GM18861 (cell line): ENCODE results near the gene TGM2.

ENCODE experiments used
- ATAC-seq: cut with Tn5 transposase; IDR thresholded peaks from one replicate; pipeline ENCODE4 v1.9.1; 2021; ENCODE audit not compliant: unreplicated experiment

The TGM2 gene

DNA sequence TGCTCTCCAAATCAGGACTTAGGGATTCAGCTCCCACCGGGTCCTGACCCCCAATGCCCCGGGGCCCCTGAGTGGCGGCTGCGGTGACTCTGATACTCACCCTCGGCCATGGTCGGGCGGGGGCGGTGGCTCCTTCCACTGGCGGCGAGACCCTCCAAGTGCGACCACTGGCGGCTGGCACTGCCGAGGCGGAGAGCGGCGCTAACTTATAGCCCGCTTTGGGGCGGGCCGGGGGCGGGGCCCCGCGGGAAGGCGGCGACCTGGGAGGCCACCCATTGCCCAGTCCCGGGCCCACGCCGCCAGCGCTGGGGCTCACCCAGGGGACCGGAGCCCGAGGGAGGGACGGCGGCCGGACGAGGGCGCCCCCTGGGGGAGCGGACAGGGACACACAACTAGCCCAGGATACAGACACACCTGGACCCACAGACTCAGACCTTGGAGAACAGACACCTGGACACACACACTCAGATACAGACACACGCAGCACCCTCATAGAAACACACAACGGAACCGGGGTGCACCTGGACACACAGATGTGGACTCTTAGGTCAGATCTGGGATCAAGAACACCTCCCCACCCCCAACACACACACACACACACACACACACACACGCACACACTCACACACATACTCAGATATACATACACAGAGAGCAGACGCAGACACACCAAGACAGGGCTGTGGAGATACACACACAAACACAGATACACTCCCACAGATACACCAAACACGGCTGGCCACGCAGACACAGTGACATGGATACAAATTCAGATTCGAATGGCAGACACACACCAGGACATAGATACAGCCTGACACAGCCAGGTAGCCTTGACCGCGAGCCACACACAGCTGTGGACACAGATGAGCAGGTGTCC, at the start of gene TGM2:
TGM2 (minus strand) TSS at position 182 of the 877 bp plus-strand sequence; CDS start at position 110, 72 bp downstream.
- peak; percentile 84 for ATAC-seq

DNA sequence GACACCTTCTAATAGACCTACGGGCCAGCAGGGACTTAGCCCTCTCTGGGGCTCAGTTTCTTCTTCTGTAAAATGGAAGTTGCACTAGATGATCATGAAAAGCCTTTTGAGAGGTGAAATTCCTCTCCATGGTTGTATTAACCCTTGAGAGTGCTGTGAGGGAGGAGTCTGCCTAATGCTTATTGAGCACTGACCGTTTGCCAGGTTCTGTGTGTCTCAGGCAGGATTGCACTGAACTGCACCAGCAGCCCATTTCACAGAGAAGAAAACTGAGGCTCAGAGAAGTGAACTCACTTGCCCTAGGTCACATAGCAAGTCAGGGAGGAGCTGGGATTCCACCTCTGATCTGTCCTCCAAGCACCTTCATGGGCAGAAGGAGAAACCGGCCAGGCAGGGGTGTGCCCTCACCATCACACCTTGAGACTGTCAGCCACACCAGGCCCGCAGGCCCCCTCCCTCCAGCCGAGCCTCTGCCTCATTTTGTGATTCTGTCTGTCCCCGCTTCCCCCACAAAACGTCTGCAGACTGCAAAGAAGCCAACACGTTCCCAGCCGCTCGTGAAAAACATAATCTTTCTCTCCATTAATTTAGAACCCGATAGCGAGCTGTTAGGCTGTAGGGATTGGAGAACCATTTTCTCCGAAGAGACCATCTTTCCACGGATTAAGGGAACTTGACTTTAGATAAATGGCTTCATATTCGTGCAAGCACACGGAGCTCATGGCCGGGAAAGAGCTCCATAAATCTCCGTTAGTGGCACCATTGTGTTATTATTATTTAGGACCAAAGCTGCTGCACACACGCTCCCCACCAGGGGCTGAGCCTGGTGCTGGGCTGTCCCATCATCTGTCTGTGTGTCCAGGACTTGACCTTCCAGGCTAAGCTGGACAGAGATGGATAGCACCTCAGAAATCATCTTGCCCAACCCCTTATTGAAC, 49.5 kb upstream of the TGM2 start:
- no peak for ATAC-seq

DNA sequence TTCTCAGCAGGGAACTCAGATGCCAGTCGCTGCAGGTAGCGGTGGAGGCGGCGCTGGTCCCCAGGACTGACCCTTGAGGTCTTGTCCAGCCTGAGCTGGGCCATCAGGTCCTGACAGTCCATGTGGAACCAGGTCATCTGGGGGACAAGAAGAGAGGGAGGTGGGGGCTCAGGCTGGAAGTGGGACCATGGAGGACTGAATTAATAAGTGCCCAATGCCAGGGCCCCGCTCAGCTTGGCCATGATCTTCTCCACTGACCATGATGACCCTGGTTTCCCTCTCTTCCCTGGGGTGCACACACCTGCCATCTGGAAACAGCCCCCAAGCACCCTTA, 48.5 kb upstream of the TGM2 start:
- ATAC-seq, result no peak

DNA sequence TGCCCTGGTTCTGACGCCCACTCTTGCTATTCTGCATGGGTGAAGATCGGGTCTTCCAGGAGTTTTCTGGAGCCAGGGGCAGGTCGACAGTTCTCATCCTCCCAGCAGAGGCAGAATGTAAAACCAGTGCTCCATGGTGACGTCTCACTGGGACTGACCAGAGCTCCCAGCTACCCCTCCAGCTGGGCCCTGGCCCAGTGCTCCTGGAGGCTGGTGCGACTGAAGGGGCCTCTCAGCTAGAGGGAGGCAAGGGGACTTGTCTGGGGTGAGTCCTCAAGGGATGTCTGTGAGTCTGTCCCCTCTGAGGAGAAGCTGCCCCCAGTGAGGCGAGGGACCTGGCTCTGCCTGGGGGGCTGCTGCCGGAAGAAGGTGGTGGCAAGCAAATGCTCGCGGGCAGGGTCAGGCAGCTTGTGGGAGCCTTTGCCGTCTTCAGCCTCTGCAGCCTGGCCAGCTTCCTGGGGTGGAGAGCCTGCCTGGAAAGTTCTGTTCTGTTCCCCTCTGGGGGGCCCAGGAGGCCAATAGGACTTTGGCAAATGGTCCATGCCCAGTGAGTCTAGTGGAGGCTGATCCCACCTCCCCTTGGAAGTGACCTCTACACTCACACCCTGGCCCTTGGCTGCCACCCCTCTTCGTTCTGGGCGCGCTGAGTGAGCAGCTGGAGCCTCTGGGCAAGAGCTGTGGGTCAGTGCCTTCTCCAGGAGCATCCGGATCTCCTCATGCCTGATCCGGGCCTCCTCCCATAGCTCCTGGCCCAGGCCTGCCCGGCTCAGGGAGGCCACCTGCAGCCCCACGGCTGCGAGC, 47.9 kb upstream of the TGM2 start:
- ATAC-seq, result no peak

DNA sequence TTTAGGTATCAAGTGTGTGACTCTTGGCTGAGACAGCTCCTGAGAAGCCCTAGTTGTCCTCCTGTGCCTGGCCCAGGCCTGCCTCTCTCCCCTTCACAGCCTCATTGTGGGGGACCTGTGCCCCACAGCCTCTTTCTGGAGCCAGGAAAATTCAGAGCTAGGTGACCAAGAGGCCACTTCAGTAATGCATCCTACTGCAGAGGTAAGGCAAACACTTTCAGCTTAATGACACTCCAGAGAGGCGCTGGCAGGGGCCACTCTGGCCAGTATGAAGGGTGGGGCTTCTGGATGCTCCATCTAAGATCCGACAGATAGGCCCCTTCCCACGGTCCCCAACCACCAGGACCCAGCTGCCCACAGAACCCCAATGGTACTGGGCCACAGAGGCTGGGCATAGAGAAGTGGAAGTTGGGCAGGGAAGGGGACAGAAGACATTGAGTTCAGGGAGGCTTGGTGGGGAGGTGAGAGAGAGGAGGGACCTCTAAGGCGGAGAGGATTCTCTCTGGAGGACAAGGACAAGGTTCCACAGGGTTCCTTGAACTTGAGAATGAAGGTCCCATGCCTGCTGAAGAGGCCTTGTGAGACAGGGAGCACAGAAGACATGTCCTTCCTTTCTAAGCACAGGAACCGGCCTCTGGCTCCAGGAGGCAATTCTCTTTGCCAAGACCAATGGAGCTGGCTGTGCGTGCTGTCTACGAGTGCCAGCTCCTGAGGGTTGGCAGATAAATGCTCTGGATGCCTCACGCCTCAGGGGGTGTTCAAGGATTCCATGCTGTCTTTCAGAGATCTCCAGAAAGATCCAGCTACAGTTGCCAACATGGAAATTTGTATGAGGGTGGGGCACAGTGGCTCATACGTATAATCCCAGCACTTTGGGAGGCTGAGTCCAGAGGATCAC, 46.4 kb upstream of the TGM2 start:
- no peak for ATAC-seq

DNA sequence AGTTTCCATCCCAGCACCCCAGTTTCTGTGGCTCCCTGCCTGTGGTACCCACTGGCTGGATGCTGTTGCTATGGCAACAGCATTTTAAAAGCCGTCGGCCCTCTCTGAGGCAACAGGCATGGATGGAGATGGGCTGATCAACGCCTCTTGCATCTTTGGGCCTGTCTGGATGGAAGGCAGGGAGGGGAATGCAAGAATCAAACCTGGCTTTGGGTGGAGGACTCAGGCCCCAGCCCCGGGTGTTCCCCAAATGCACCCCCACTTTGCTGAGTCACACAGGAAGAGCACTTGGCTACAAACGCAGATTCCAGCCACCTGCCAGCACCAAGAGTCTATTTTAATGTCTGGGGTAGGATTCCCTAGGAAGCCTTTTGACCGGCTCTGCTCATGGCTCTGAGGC, 45.7 kb upstream of the TGM2 start:
- ATAC-seq, result no peak

DNA sequence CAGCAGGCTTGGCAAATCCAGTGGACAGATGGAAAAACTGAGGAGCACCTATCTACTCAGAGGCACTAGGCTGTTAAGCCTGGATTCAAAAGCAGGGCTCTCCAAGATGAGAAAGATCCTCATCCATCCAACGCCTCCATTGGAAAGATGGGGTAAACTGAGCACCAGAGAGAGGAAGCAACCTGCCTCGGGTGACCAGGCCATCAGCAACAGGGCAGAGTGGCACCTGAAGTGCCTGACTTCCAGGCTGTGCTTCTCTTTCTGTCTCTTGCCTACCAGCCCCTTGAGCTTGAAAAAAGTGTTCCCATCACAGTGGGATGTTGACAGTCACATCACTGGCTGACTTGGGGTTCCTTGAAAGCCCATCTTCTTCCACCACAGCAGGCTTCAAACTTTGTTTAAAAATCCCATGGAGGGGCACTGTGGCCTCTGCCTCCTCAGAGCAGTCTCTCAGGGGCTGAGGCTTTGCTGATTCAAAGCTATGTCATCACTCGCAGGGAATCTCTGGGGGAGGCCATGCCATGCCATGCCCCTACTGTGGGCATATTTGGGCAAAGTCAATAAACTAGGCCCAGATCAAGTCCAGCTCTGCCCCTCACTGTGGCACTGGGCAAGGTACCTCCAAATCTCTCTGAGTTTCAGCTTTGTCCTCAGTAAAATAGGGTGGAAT, 44.8 kb upstream of the TGM2 start:
- ATAC-seq, result no peak

DNA sequence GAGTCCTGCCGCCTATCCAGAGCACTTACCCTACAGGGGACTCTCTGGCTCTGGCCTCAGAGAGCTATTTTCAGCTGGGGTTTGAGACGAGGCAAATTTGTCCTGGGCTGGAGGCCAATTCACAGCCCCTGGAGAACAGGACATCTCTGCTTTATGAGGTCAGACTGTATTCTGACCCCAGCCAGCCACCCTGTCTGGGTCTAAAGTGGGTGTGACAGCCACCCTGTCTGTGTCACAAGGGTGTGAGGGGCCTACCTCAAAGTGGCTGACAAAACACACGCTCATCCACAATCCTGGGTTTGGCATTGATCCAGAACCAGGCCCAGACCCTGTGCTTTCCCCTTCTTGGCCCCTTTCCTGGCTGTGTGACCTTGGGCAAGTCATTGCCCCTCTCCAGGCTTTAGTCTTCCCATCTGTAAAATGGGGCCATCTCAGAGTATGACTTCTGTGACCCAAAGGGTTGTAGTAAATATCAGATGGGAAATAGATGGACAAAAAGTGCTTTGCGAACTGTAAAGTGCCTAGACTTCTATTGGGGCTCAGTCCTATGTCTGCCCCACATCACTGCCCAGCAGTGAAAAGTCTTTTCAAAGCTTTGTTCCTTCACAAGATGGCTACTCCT, 44.1 kb upstream of the TGM2 start:
- no peak for ATAC-seq

DNA sequence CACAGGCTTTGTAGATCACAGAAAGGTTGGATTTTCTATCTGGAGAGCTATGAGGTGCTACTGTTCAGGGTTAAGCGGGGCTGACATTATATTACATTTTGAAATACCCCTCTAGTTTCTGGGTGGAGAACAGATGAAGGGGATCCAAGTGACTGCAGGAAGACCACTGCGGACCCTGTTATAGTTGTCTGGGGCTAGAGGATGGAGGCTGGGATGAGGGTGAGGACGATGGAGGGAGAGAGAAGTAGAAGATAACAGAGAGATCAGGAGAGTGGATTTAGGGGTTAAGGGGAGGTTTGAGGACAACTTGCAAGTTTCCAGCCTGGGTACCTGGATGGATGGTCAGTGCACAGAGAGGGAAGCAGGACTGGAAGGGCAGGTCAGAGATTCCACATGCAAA, 43.5 kb upstream of the TGM2 start:
- no peak for ATAC-seq

DNA sequence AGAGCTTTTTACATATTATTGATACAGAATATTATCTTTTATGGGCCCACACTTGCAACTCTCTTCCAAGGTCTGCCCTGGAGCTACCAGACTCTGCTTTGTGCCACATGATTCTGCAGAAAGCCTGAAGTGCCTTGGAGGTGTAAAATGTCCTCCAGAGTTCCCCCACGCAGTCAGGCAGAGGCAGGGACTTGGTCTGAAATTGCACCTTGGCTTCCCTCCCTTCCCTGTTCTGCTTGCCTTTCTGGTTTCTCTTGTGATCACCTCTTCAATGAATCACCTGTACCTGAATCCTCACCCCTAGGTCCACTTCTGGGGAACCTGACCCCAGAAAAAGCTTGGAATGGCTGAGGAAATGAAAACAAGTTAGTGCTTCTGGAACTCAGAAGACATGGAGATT, 43.0 kb upstream of the TGM2 start:
- no peak for ATAC-seq

DNA sequence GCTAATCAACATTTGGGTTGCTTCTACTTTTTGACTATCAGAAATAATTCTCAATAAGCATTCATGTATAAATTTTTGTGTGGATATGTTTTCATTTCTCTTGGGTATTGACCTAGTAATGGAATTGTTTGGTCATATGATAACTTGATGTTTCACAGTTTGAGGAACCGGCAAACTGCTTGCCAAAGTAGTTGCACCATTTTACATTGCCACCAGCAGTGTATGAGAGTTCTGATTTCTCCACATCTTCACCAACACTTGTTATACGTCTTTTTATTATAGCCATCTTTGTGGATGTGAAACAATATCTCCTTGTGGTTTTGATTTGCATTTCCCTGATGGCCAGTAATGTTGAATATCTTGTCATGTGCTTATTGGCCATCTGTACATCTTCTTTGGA, 42.6 kb upstream of the TGM2 start:
- ATAC-seq, result no peak

DNA sequence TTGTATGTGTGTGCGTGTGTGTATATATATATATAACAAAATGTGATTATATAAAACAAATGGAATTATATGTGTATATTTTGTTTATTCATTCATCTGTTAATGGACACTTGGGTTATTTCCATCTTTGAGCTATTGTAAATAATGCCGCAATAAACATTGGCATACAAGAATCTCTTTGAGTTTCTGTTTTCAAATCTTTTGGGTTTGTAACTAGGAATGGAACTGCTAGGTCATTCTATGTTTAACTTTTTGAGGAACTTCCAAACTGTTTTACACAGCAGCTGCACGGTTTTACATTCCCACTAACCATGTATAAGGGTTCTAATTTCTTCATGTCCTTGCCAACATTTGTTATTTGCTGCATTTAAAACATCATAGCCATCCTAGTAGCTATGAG, 39.9 kb upstream of the TGM2 start:
- ATAC-seq, result no peak

DNA sequence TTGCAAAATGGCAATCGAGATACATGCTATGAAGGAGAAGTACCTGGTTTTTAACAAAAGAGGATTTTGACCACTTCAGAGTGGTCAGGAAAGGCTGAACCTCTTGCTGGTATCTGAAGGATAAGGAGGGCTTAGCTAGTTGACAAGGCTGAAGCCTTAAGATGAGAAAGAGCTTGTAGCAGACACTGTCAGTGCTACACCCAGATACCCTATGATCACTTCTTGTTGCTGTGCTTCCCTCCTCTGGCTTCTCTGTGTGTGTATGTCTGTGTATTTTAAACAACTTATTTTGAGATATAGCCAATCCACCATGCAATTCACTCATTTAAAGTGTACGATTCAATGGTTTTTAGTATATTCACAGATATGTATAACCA, 38.9 kb upstream of the TGM2 start:
- no peak for ATAC-seq

DNA sequence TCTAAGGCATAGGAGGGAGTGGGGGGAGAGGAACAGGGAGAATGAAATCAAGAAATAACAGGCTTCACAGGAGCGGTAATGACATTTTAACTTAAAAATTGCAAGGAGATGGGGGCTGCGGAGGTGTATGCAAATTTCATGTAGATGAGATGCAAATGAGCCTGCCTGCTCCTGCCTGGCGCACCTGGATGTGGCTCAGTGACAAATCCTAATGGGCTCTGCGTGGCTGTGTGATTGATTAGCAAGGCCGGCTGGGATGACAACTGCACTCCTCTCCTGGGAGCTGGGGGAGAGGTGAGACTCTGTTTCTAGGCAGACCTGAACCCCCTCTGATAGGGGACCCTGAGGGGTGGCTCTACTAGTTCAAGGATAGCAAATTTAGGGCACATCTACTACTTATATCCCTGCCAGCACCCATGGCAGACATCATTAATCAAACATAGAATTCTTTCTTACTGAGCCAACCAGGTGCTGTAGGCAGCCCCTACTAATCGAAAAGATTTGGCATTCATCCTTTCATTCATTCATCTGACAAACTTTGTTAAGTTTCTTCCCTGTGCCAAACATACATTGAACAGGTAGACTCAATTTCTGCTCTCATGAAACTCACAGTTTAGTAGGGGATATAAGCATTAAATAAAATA, 38.4 kb upstream of the TGM2 start:
- no peak for ATAC-seq

DNA sequence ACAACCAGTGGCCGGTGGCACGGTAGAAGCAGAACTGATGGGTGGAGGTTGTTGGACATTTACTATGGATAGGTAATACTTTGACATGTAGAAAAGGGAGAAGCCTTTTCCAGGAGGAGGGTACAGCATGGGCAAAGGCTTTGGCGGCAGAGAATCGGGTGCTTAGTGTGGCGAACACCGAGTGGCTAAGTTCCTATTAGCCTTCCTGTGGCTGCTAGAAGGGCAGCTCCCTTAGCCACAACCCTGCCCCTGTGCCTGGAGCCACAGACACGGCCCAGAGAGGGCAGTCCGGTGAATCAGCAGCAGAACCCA, 37.9 kb upstream of the TGM2 start:
- ATAC-seq, result no peak

DNA sequence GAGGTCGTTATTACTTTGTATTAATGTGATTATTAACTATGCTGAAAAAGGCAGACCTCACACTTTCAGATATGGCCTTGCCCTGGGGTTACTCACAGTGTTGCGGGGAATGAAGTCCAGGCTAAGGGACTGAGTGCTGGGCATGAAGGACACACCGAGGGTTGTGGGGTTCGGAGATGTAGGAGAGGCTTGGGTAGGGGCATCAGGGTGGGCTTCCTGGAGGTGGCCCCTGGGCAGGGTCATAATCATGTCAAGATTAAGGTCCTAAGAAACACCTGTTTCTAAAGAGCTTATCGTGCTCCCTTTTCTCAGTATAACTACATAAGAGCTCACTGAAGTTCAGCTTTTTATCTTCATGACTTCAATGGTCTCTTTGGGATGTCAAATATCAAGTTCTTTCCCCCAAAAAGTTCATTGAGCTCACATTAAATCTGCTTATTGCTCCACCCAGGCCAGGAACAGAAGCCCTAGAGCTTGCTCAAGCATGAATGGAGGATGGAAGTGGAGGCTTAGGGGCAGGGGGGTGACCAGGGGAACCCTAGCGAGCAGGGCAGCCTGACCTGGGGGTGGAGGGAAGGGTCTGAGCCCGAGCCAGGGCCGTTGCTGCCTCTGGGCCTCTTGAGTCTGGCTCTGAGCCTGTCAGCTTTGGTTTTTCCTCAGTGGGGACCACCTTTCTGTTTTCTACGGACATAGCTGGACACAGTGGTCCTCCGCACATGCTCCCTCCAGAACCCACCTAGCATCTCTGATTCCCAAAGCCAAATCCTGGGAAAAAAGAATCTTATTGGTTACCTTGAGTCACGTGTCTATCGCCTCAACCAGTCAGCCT, 37.3 kb upstream of the TGM2 start:
- ATAC-seq, result no peak

DNA sequence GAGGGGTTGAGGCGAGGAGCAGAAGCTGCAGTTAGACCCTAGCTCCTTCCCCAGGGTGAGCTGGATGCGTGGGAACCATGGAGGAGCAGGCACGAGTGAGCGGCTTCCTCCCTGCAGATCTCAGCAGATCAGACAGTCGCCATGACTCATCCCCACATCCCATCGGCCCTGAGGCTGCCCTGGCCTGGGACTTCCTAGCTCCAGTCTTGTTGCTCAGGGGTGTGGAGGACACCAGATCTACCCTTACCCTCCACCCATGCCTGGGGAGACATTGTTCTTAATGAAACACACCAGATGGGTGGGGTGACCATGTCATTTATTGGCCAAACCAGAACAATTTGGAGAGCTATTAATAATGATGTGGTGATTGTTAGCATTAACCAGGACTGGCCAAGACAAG, 36.3 kb upstream of the TGM2 start:
- ATAC-seq, result no peak

DNA sequence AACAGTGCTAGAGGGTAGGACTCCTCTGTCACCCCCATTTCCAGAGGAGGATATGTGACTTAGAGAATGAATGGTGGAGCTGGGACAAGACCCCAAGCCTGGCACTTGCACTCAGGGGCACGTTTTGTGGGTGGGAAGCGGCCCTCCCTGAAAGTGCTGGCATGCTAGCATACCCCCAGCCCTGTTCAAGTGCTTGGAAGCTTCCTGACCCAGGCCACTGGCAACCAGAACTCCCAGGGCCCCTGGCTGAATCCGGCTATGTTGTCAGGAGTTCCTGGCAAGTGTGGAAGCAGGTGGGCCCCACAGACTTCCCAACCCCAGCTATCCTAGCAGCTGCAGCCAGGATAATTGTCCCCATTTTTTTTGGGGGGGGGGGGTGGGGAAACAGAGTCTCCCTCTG, 35.6 kb upstream of the TGM2 start:
- no peak for ATAC-seq
